HFF-Myc (cell line): ENCODE data around the gene WDR62.

ENCODE experiments used
- DNase-seq: peaks from one replicate; pipeline ENCODE4 v3.0.0-alpha.2; 2011; ENCODE audit warnings: low read depth; ENCODE audit errors: extremely low read depth
- H3K4me3 ChIP-seq: replicated peaks from 2 replicates; pipeline ENCODE4 v1.5.1; 2011; ENCODE audit warnings: low read depth, mild to moderate bottlenecking, control low read depth, low read length
- CTCF ChIP-seq: IDR thresholded peaks from 2 replicates; pipeline ENCODE4 v1.5.1; 2012; ENCODE audit warnings: mild to moderate bottlenecking, low read depth, low read length, control low read depth; ENCODE audit errors: missing control alignments

WDR62 gene

GRCh38 chr19:36101550-36102327, 47.0 kb downstream of the WDR62 start:
- DNase-seq = no peak
- no peak for TF ChIP-seq CTCF
- no peak overlapping the region for H3K4me3 ChIP-seq

DNA sequence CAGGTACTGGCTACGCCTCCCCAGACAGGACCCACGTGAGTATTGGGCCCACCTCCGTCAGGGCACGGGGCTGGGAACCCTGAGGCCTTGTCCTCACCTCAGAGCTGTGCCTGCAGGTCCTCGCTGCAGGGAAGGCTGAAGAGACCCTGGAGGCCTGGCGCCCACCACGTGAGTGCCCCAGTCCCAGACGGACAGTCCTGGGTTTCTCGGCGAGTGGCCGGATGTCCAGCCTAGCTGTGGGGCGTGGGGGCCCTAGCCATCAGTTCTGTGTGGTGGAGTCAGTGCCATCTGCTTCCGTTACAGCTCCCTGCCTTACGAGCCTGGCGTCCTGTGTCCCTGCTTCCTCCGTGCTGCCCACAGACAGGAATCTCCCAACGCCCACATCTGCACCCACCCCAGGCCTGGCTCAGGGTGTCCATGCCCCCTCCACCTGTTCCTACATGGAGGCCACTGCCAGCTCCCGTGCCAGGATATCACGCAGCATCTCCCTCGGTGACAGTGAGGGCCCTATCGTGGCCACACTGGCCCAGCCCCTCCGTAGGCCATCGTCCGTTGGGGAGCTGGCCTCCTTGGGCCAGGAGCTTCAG, 48.4 kb downstream of the WDR62 start:
- no peak for DNase-seq
- H3K4me3 ChIP-seq = no peak overlapping the region
- TF ChIP-seq CTCF = no peak

DNA sequence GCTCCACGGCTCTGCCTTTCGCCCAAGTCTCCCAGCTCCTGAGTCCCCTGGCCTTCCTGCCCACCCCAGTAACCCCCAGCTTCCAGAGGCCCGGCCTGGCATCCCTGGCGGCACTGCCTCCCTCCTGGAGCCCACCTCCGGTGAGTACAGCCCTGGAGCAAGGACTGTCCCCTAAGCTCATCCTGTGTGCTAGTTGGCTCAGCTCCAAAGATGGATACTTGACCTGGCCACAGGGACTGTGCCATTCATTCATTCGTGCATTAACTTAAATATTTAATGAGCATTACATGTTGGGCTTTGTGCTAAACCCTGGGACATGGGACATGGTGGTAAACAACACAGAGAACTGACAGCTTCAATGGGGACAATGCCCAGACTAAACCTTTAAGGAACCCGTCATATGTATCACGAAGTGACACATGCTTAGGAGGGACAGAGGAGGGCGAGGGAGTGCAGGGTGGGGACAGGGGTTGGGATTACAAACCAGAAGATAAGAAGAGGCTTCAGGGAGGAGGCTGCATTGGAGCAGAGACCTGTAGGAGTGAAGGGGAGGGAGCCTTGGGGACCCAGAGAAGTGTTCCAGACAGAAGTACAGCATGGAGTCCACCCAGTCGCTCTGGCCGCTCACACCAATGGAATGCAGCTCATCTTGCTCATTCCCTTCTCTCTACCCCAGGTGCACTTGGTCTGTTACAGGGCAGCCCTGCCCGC, 49.3 kb downstream of the WDR62 start:
- no peak overlapping the region for H3K4me3 ChIP-seq
- no peak for TF ChIP-seq CTCF
- no peak for DNase-seq

GRCh38 chr19:36106441-36106840, 51.7 kb downstream of the WDR62 start:
- H3K4me3 ChIP-seq = no peak overlapping the region
- no peak for DNase-seq

DNA sequence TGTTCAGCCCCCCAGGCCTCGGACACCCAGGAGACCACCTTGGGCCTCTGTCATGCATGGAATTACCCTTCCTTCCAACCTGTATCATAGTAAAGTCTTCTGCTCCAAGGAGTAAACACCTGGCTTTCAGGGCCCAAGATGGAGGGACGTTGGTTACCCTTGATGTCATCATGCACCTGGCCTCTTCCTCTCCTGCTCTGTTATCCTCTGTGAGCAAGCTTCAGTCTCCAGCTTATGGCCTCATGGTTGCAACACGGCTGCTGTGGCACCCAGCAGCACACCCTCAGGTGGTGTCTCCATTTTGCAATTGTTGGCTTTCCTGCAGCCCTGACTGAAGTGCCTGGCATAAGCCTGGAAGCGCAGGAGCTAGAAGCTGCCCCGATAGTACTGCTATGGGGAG, 52.3 kb downstream of the WDR62 start:
- H3K4me3 ChIP-seq = no peak overlapping the region
- TF ChIP-seq CTCF = no peak
- DNase-seq = no peak

More at GRCh38 chr19:36106441-36106840, 51.7 kb downstream of the WDR62 start:
- TF ChIP-seq CTCF = no peak

- no peak for DNase-seq
- TF ChIP-seq CTCF = no peak
Measured at GRCh38 chr19:36108684-36109083, 54.0 kb downstream of the WDR62 start.

More at GRCh38 chr19:36108684-36109083, 54.0 kb downstream of the WDR62 start:
- no peak overlapping the region for H3K4me3 ChIP-seq
